Aorta (tissue), 5 donors: ENCODE measurements around the gene SMURF2. TPM values are rescaled to one million over a fixed set of nuclear protein-coding genes. Genes with fewer than 3 reads are reported as not detected.

Source experiments
- ATAC-seq: fragments of 200-7000 bp; cut with Tn5 transposase; one replicate; pipeline ENCODE4 v1.9.1; 2022; ENCODE audit warnings: moderate library complexity; ENCODE audit not compliant: low FRiP score
- DNase-seq, 2 donors: peaks; one replicate each; pipeline ENCODE4 v3.0.0-alpha.2; 2020
- H3K27ac ChIP-seq, 2 donors: one replicate each; pipeline ENCODE4 v1.5.1; 2013; ENCODE audit warnings: low read length in 2 of 2, mild to moderate bottlenecking in 2 of 2, moderate library complexity in 2 of 2, control low read depth in 1 of 2, inconsistent platforms in 1 of 2, low read depth in 1 of 2
- H3K27me3 ChIP-seq, 2 donors: one replicate each; pipeline ENCODE4 v1.6.1; 2013; ENCODE audit warnings: control low read depth in 1 of 2, low read length in 1 of 2, mild to moderate bottlenecking in 1 of 2, moderate library complexity in 1 of 2; ENCODE audit not compliant: insufficient read depth in 2 of 2, control insufficient read depth in 1 of 2
- H3K36me3 ChIP-seq, 2 donors: one replicate each; pipeline ENCODE4 v1.6.1; 2013; ENCODE audit warnings: control low read depth in 1 of 2, low read length in 1 of 2, mild to moderate bottlenecking in 1 of 2; ENCODE audit not compliant: insufficient read depth in 2 of 2, control insufficient read depth in 1 of 2
- H3K4me1 ChIP-seq, 2 donors: one replicate each; pipeline ENCODE4 v1.6.1; 2013; ENCODE audit warnings: low read length in 2 of 2, control low read depth in 1 of 2, mild to moderate bottlenecking in 1 of 2, moderate library complexity in 1 of 2; ENCODE audit not compliant: insufficient read depth in 2 of 2, control insufficient read depth in 1 of 2
- H3K4me3 ChIP-seq, 2 donors: one replicate each; pipeline ENCODE4 v1.5.1; 2013; ENCODE audit warnings: low read length in 2 of 2, control low read depth in 1 of 2, mild to moderate bottlenecking in 1 of 2
- H3K9me3 ChIP-seq: one replicate; pipeline ENCODE4 v1.6.1; 2013; ENCODE audit warnings: mild to moderate bottlenecking, low read length; ENCODE audit not compliant: control insufficient read depth
- WGBS, 2 donors: extraction: QIAGEN DNeasy Blood & Tissue Kit; methylation state at CpG; one replicate each; pipeline ENCODE4 v1.1.7; 2013; 5-methylcytosine and 5-hydroxymethylcytosine counted together
- intact Hi-C, 2 donors: fragments of 100-400 bp; cut with DNase I; formaldehyde crosslinking; loops; one replicate each; pipeline versions ENCODE4 v1.14.2 to v1.15.0; 2022
- polyA plus RNA-seq, 2 donors: library from polyadenylated mRNA; stranded (reverse); fragments of 200-250 nt; gene quantifications; one replicate each; pipeline ENCODE4 v1.2.3, GENCODE V29; 2013
- total RNA-seq, 2 donors: library from RNA; stranded (reverse); fragmentation: NEBNext Ultra II Directional; extraction: Animal tissue kit (Norgen Biotek cat#: 25700); gene quantifications; one replicate each; pipeline ENCODE4 v1.2.1, GENCODE V29; 2021
- donor health status: healthy with polysubstance abuse.
- donor health status: Bipolar disorder and iron deficiency.
- donor health status: DM: no; HTN: no; CAD: no.
- donor health status: DM: no; HTN: no; CAD: no.
- donor health status: DM: yes; HTN: yes; CAD: no.

SMURF2 gene
- total and polyA plus RNA-seq, 4 donors: 11.3 to 62.1 (median 24.4) TPM

DNA sequence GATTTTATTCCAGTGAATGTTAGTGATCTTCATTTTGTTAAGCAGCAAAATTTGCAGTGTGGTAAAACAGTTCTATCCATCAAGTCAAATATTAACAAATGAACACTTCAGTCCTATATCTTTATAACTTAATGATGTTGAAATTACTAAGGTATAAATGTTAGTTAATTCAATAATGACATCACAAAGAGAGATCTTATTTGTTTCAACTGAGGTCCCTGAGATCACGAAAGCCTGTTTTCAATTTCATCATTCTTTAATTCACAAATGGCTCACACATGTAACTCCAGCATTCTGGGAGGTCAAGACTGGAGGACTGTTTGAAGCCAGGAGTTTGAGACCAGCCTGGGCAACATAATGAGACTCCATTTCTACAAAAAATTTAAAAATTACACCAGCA, 13.9 kb downstream of the SMURF2 start:
- H3K27me3 ChIP-seq: no peaks in the 10 kb centered on the region
- DNase-seq (no peak), ATAC-seq (no peak)
- no peak overlapping the region for H3K4me3 ChIP-seq
- no peaks in the 10 kb centered on the region for H3K9me3 ChIP-seq
- WGBS, 2 donors: 71 to 86% methylated on average over 1 of the region's 1 CpG
- H3K4me1 ChIP-seq: no peaks in the 10 kb centered on the region
- intact Hi-C loops: no loop called here
- H3K27ac ChIP-seq: no peak overlapping the region
- H3K36me3 ChIP-seq: no peaks in the 10 kb centered on the region

DNA sequence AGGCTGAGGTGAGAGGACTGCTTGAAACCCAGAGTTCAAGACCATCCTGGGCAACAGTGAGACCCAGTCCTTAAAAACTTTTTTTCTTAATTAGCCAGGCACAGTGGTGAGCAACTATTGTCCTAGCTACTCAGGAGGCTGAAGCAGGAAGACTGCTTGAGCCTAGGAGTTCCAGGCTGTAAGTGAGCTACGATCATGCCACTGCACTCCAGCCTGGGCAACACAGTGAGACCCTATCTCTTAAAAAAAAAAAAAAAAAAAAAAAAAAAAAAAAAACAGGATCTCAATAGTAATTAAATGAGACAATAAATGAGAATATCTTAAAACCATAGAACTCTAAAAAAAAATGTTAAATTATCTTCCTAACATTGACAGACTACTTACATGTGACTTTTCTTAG, 14.3 kb downstream of the SMURF2 start:
- H3K27me3 ChIP-seq: no peaks in the 10 kb centered on the region
- H3K36me3 ChIP-seq: no peaks in the 10 kb centered on the region
- ATAC-seq (no peak), DNase-seq (no peak)
- no peak overlapping the region for H3K27ac ChIP-seq
- WGBS, 2 donors: 93 to 94% methylated on average over 1 of the region's 1 CpG
- no peaks in the 10 kb centered on the region for H3K9me3 ChIP-seq
- no peaks in the 10 kb centered on the region for H3K4me1 ChIP-seq
- no peak overlapping the region for H3K4me3 ChIP-seq
- intact Hi-C loops: no loop called here

DNA sequence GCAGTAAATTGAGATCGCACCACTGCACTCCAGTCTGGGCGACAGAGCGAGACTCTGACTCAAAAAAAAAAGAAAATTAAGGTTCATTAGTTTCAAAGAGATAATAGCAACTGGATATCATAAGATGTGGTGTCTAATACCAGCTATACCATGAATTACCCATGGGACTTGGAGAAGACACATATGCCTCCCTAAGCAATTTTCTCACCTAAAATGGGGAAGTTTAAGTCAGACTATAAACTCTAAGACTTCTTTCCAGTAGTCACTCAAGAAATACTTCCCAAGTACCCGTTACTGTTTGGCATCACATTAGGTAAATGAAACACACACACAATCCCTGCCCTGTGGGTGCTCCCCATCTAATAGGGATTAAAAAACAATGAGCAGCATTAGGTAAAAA, 22.6 kb downstream of the SMURF2 start:
- no peak overlapping the region for H3K4me3 ChIP-seq
- H3K27ac ChIP-seq: no peak overlapping the region
- DNase-seq (no peak), ATAC-seq (no peak)
- intact Hi-C loops: no loop called here
- 95 to 96% methylated on average over 4 of the region's 4 CpGs for WGBS, 2 donors
- H3K27me3 ChIP-seq: no peaks in the 10 kb centered on the region
- no peaks in the 10 kb centered on the region for H3K9me3 ChIP-seq
- no peaks in the 10 kb centered on the region for H3K36me3 ChIP-seq
- no peaks in the 10 kb centered on the region for H3K4me1 ChIP-seq

DNA sequence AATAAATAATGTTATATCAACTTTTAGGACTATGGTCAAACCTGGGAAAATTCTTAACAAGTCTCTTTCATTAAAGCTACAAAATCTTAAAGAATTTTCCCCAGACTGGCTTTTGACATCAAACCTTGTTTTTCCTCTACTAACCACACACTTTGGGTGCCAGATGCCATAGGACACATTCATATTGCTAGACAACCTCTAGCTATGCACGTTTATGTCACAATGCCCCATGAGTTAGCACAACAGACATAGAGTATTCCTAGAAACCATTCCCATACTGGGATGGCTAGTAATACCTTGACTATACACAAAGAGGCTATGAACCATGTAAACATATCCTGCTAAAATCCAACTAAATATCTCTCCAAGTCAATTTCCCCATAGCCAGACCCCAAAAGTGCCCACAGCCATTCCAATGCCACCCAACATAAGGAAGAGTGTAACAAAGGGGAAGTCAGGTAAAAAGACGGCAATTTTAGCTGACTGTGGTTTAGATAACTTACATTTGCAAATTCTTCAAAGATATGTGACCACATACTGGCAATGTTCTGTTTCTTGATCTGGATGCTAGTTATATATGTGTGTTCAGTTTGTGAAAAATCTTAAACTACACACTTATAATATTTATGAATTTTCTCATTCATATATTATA, 23.4 kb downstream of the SMURF2 start:
- Histone ChIP-seq H3K27ac (no peak overlapping the region), H3K9me3 (no peaks in the 10 kb centered on the region), H3K4me1 (no peaks in the 10 kb centered on the region), H3K36me3 (peaks cover 0 to 2% of the 10 kb centered on the region in 2 donors), H3K4me3 (no peak overlapping the region), H3K27me3 (no peaks in the 10 kb centered on the region)
- no peak for ATAC-seq
- WGBS, 2 donors: 62 to 72% methylated on average over 2 of the region's 2 CpGs
- intact Hi-C loops: no loop called here
- no peak for DNase-seq

DNA sequence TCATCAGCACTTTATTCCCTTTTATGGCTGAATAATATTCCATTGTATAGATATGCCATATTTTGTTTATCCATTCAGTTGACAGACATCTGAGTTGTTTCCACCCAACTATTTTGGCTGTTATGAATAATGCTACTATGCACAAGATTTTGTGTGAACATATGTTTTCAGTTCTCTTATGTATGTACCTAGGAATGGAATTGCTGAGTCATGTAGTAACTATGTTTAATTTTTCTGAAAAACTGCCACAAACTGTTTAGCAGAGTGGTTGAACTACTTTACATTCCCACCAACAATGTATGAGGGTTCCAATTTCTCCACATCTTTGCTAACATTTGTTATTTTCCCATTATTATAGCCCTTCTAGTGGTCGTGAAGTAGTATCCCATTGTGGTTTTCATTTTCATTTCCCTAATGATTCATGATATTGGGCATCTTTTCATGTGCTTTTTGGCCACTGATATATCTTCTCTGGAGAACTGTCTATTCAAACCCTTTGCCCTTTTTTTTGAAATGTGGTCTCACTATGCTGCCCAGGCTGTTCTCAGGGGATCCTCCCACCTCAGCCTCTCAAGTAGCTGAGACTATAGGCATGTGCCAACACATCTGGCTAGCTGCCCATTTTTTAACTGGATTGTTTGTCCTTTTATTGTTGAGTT, 26.3 kb downstream of the SMURF2 start:
- intact Hi-C loops: no loop called here
- Histone ChIP-seq H3K36me3 (peaks cover 0 to 2% of the 10 kb centered on the region in 2 donors), H3K4me3 (no peak overlapping the region), H3K27ac (no peak overlapping the region), H3K9me3 (no peaks in the 10 kb centered on the region), H3K27me3 (no peaks in the 10 kb centered on the region), H3K4me1 (no peaks in the 10 kb centered on the region)
- ATAC-seq (no peak), DNase-seq (no peak)
- WGBS, 2 donors: 38 to 41% methylated on average over 1 of the region's 1 CpG

DNA sequence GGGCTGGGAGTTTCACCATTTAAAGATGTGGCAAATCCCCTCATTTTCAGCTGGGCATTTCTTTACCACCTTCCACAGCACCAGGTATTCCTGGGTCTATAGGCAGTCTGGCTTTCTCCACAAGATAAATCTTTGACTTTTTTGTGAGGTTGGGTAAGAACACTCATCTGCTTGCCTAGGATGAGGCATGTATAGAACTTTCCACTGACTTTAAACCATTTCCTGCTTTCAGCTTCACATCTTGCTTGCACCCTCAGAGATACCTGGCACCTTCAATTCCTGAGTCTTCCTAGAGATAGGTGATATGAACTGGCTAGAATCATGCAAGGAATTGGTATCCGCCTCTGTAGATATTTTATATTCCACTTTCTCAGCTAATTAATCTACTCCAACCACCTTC, 27.9 kb downstream of the SMURF2 start:
- Histone ChIP-seq H3K27ac (no peak overlapping the region), H3K9me3 (no peaks in the 10 kb centered on the region), H3K27me3 (no peaks in the 10 kb centered on the region), H3K36me3 (peaks cover 0 to 2% of the 10 kb centered on the region in 2 donors), H3K4me3 (no peak overlapping the region), H3K4me1 (no peaks in the 10 kb centered on the region)
- WGBS, 2 donors: 95 to 96% methylated on average over 1 of the region's 1 CpG
- DNase-seq: no peak
- intact Hi-C loops: no loop called here
- no peak for ATAC-seq

DNA sequence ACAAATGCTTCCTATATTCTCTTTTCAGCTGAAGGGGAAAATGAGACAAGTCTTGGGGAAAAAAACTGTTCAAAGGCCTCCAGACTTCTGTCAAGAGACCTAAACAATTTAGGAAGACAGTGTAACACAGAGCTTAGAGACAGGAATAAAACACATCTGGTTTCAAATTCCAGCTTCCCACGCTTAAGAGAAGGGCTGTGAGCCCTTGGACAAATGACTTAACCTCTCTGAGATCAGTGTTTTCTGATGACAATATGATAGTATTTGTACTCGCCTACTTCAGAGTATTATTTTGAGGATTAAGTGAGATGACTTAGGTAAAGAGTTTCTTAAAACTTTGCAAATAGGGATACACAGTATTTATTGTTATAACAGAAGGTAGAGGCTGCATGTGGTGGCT, 29.5 kb downstream of the SMURF2 start:
- Histone ChIP-seq H3K4me3 (no peak overlapping the region), H3K9me3 (no peaks in the 10 kb centered on the region), H3K36me3 (peaks cover 0 to 2% of the 10 kb centered on the region in 2 donors), H3K27me3 (no peaks in the 10 kb centered on the region), H3K4me1 (no peaks in the 10 kb centered on the region), H3K27ac (no peak overlapping the region)
- DNase-seq (no peak), ATAC-seq (no peak)
- WGBS, 2 donors: 76 to 84% methylated on average over 2 of the region's 2 CpGs
- intact Hi-C loops: no loop called here

DNA sequence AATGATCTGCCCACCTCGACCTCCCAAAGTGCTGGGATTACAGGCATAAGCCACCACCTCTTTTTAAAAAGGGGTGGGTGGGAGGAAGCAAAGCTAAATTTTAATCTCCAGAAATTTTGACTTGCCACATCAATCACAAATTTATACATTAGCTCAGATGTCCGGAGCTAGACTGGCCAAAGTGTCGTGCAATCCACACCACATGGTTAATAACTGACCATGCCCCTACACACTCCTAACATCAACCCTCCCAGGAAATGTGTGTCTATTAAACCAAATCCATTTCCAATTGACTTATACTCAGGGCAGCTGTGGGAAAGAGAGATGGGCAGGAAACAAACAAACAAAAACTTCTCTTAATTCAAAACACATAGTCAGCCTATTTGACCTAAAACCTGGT, 29.9 kb downstream of the SMURF2 start:
- Histone ChIP-seq H3K36me3 (peaks cover 0 to 2% of the 10 kb centered on the region in 2 donors), H3K27me3 (no peaks in the 10 kb centered on the region), H3K4me3 (no peak overlapping the region), H3K27ac (no peak overlapping the region), H3K9me3 (no peaks in the 10 kb centered on the region), H3K4me1 (no peaks in the 10 kb centered on the region)
- ATAC-seq (no peak), DNase-seq (no peak)
- WGBS, 2 donors: 83 to 85% methylated on average over 3 of the region's 3 CpGs
- intact Hi-C loops: no loop called here
